ENCODE results near the gene NSDHL. TPM values are rescaled to one million over a fixed set of nuclear protein-coding genes. Genes with fewer than 3 reads are reported as not detected.

The NSDHL gene
- total and polyA plus RNA-seq, 2 of the 13 experiments (the other 11 are each of a cell fraction or from before 2014, with no cell fraction given): 26.2 to 49.3 TPM

DNA sequence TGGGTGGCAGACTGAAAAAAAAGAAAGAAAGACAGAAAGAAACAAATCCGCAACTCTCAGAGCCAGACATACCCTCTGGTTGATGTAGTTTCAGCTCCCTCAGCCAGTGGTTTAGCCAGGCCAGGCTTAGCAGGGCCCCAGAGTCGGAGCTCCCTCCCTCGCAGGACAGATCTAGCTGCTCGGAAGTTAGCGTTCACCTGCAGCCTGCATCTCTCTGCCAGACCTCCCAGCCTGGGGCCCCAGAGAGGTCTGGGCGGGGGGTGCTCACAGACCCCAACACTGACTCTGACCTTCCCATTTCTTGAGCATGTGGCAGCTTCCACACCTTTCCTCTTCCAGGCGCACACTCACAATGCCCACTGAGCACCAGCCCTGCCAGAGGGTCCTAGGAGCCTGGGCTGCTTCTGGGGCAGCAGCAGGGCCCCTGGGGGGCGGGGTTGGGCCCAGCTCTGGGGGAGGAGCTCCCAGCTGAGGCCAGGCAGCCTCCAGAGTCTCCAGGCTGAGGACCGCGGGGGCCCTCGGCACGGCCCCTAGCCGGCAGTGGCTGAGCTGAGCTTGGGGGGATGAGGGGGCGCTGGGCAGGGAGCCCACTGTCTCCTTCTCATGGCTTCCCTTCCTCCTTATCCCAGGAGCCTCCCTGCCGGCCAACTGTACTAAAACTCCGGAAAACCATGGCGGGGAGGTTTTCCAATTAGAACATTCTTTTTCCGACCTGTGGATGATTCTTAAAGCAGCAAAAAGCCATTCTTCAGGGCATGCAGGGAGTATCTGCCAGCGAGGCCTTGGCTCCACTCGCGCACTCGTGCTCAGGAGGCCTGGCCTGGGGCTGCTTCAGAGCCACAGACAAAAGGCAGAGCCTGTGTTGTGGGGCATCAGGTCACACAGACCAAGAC, 62.4 kb downstream of the NSDHL start:
- no peak overlapping the region for H3K4me3 ChIP-seq (replicated peaks in 1 of 3; ENCODE audit: insufficient read depth in 1 of 3, low read depth in 2 of 3, low read length in 3 of 3)
- no peak overlapping the region for H3K4me2 ChIP-seq (ENCODE audit: low read depth, low read length)
- no TSS peak for BruUV-seq (replicated peaks)
- intact Hi-C loops (cut with micrococcal nuclease; ENCODE audit: unreplicated experiment): no loop called here
- ATAC-seq (no peak), DNase-seq (ENCODE audit: low spot score) (no peak), FAIRE-seq (no peak)
- no peaks in the 10 kb centered on the region for H3K4me1 ChIP-seq (ENCODE audit: insufficient read depth, low read length)
- no peaks in the 10 kb centered on the region for H3K9me3 ChIP-seq (ENCODE audit: low read length)
- no peak overlapping the region for H2AFZ ChIP-seq (ENCODE audit: low read length)
- CTCF ChIA-PET (ENCODE audit: low intra/inter-chr PET ratio, low total read pairs): no interaction called here
- 17% methylated on average over 10 of the region's 22 CpGs for WGBS (ENCODE audit: low lambda C conversion rate)
- in situ Hi-C loops (cut with HindIII; ENCODE audit: extremely low pct_ligation_motif_present, low pct_unique_long_range_greater_than_20kb): no loop called here
- H4K20me1 ChIP-seq (ENCODE audit: insufficient read depth, low read length): no peaks in the 10 kb centered on the region
- no peak overlapping the region for H3K9ac ChIP-seq (ENCODE audit: insufficient read depth, low read depth, low read length)
- H3K79me2 ChIP-seq (ENCODE audit: insufficient read depth, low read length): no peaks in the 10 kb centered on the region
- TF ChIP-seq MIXL1 (CRISPR knock-in tag; IDR thresholded peaks at IDR 0.05): no peak
- TF ChIP-seq ZKSCAN1 (IDR thresholded peaks at IDR 0.05; ENCODE audit: low read length): no peak
- TF ChIP-seq, protein P1, sequence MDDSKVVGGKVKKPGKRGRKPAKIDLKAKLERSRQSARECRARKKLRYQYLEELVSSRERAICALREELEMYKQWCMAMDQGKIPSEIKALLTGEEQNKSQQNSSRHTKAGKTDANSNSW (CRISPR knock-in tag; IDR thresholded peaks at IDR 0.05; ENCODE audit: borderline replicate concordance): no peak
- no peak for TF ChIP-seq SIX4 (CRISPR knock-in tag; IDR thresholded peaks at IDR 0.05)
- TF ChIP-seq ZNF503 (CRISPR knock-in tag; IDR thresholded peaks at IDR 0.05): no peak
- H3K27ac ChIP-seq (ENCODE audit: extremely low read length, insufficient read depth, low read length): no peak overlapping the region
- peaks cover 0 to 11% of the 10 kb centered on the region in 2 experiments; a peak in 3 of 5 replicates for H3K27me3 ChIP-seq (ENCODE audit: control insufficient read depth in 1 of 2, insufficient read depth in 2 of 2, low read length in 2 of 2)
- POLR2A ChIA-PET: no interaction called here
- H3K36me3 ChIP-seq (replicated peaks in 1 of 2; ENCODE audit: control insufficient read depth in 1 of 2, insufficient read depth in 2 of 2, low read length in 2 of 2): no peaks in the 10 kb centered on the region

Measured in HepG2 (cell line).